IMR-90 (cell line): Measurements from ENCODE around the gene SBF2. TPM values are rescaled to one million over a fixed set of nuclear protein-coding genes. Genes with fewer than 3 reads are reported as not detected.

Source experiments
- ATAC-seq: fragments of 200-7000 bp; cut with Tn5 transposase; 2 replicates; pipeline ENCODE4 v1.9.1; 2020; ENCODE audit warnings: low read depth, mild to moderate bottlenecking, moderate library complexity
- BruUV-seq: library from RNA; stranded (reverse); fragments of 400-500 nt; replicated peaks from 2 replicates; lab custom pipeline; 2021; lab: Mats Ljungman, UMichigan
- CTCF ChIA-PET: fragments of 300-600 bp; formaldehyde crosslinking; extraction: SDS; loops from one replicate; lab custom pipeline; 2021; ENCODE audit warnings: antibody characterized with exemption; lab: Yijun Ruan, JAX
- POLR2A ChIA-PET: fragments of 300-600 bp; sonication (Branson Sonifier 250); formaldehyde crosslinking; loops from one replicate; lab custom pipeline; 2022; ENCODE audit warnings: antibody characterized with exemption; ENCODE audit not compliant: unreplicated experiment; lab: Charles Lee
- DNase-seq: peaks from one replicate; pipeline ENCODE4 v3.0.0; 2013
- H2AFZ ChIP-seq: replicated peaks from 2 replicates; pipeline ENCODE3; 2013; ENCODE audit warnings: low read length, mild to moderate bottlenecking; ENCODE audit not compliant: poor library complexity
- H2AK5ac ChIP-seq: 2 replicates; pipeline ENCODE4 v1.6.1; 2013; ENCODE audit warnings: low read depth, low read length, inconsistent platforms
- H2AK9ac ChIP-seq: replicated peaks from 2 replicates; pipeline ENCODE3; 2013; ENCODE audit warnings: mild to moderate bottlenecking, low read depth, low read length, moderate library complexity; ENCODE audit not compliant: poor library complexity
- H2BK120ac ChIP-seq: 2 replicates; pipeline ENCODE4 v1.6.1; 2013; ENCODE audit warnings: low read depth, low read length, inconsistent platforms
- H2BK15ac ChIP-seq: 3 replicates; pipeline ENCODE4 v1.6.1; 2013; ENCODE audit warnings: low read depth, low read length, inconsistent platforms
- H2BK20ac ChIP-seq: 2 replicates; pipeline ENCODE4 v1.6.1; 2013; ENCODE audit warnings: low read depth, mild to moderate bottlenecking, inconsistent platforms, low read length, moderate library complexity
- H2BK5ac ChIP-seq: 2 replicates; pipeline ENCODE4 v1.6.1; 2013; ENCODE audit warnings: mild to moderate bottlenecking, low read depth, low read length, inconsistent platforms; ENCODE audit not compliant: poor library complexity, severe bottlenecking
- H3K14ac ChIP-seq: replicated peaks from 2 replicates; pipeline ENCODE4 v1.6.1; 2013; ENCODE audit warnings: low read depth, low read length, inconsistent platforms
- H3K18ac ChIP-seq: 2 replicates; pipeline ENCODE4 v1.6.1; 2013; ENCODE audit warnings: low read depth, low read length, control low read depth
- H3K23ac ChIP-seq: 2 replicates; pipeline ENCODE4 v1.6.1; 2013; ENCODE audit warnings: low read depth, low read length, inconsistent platforms
- H3K27ac ChIP-seq: 2 replicates; pipeline ENCODE4 v1.5.1; 2013; ENCODE audit warnings: mild to moderate bottlenecking, control low read depth, low read length; ENCODE audit not compliant: insufficient read depth
- H3K27me3 ChIP-seq: 2 replicates; pipeline ENCODE4 v1.6.1; 2013; ENCODE audit warnings: low read length; ENCODE audit not compliant: control insufficient read depth, insufficient read depth
- H3K36me3 ChIP-seq: 2 replicates; pipeline ENCODE4 v1.6.1; 2013; ENCODE audit warnings: low read length, mixed read lengths; ENCODE audit not compliant: control insufficient read depth, insufficient read depth
- H3K4ac ChIP-seq: 2 replicates; pipeline ENCODE4 v1.6.1; 2013; ENCODE audit warnings: low read depth, low read length, inconsistent platforms
- H3K4me1 ChIP-seq: 2 replicates; pipeline ENCODE4 v1.6.1; 2013; ENCODE audit warnings: low read length, mixed read lengths; ENCODE audit not compliant: control insufficient read depth, insufficient read depth
- H3K4me2 ChIP-seq: 2 replicates; pipeline ENCODE4 v1.6.1; 2013; ENCODE audit warnings: low read depth, mild to moderate bottlenecking, control low read depth, low read length, moderate library complexity
- H3K4me3 ChIP-seq: 2 replicates; pipeline ENCODE4 v1.5.1; 2013; ENCODE audit warnings: low read depth, mild to moderate bottlenecking, control low read depth, low read length, moderate library complexity; ENCODE audit not compliant: insufficient read depth
- H3K56ac ChIP-seq: 2 replicates; pipeline ENCODE4 v1.6.1; 2013; ENCODE audit warnings: low read length, inconsistent platforms; ENCODE audit not compliant: insufficient read depth; ENCODE audit errors: extremely low read depth
- H3K79me1 ChIP-seq, 2 experiments: 2 replicates each; pipeline ENCODE4 v1.6.1; 2013; ENCODE audit warnings: low read length in 2 of 2, inconsistent platforms in 1 of 2, low read depth in 1 of 2
- H3K9ac ChIP-seq: 2 replicates; pipeline ENCODE4 v1.6.1; 2013; ENCODE audit warnings: low read depth, low read length, control low read depth
- H3K9me1 ChIP-seq: 2 replicates; pipeline ENCODE4 v1.6.1; 2013; ENCODE audit warnings: low read length, inconsistent platforms; ENCODE audit not compliant: insufficient read depth
- H3K9me3 ChIP-seq: 2 replicates; pipeline ENCODE4 v1.6.1; 2013; ENCODE audit warnings: low read length; ENCODE audit not compliant: control insufficient read depth, insufficient read depth
- H4K20me1 ChIP-seq: 2 replicates; pipeline ENCODE4 v1.6.1; 2013; ENCODE audit warnings: low read length, inconsistent platforms; ENCODE audit not compliant: insufficient read depth
- H4K5ac ChIP-seq: 2 replicates; pipeline ENCODE4 v1.6.1; 2013; ENCODE audit warnings: mild to moderate bottlenecking, low read depth, low read length, control low read depth
- H4K8ac ChIP-seq, 2 experiments: 2 replicates each; pipeline ENCODE4 v1.6.1; 2013; ENCODE audit warnings: low read depth in 2 of 2, low read length in 2 of 2, control low read depth in 1 of 2, inconsistent platforms in 1 of 2
- H4K91ac ChIP-seq: 2 replicates; pipeline ENCODE4 v1.6.1; 2013; ENCODE audit warnings: low read depth, low read length, inconsistent platforms; ENCODE audit not compliant: insufficient read depth
- BHLHE40 ChIP-seq: fragments of 150-350 bp; IDR thresholded peaks from 2 replicates; pipeline ENCODE4 v1.6.1; 2016; ENCODE audit warnings: mild to moderate bottlenecking, low read depth, low read length
- CEBPB ChIP-seq: IDR thresholded peaks from 2 replicates; pipeline ENCODE4 v1.6.1; 2012; ENCODE audit warnings: low read depth, low read length, improper control_type of control experiment
- CHD1 ChIP-seq: IDR thresholded peaks from 2 replicates; pipeline ENCODE4 v1.6.1; 2012; ENCODE audit warnings: low read depth, low read length, improper control_type of control experiment
- CTCF ChIP-seq: conservative IDR thresholded peaks from 2 replicates; pipeline ENCODE4 v1.5.1; 2012; ENCODE audit warnings: mild to moderate bottlenecking, low read depth, low read length, improper control_type of control experiment
- ELK1 ChIP-seq: fragments of 150-350 bp; IDR thresholded peaks from 2 replicates; pipeline ENCODE4 v1.6.1; 2016; ENCODE audit warnings: low read depth, mild to moderate bottlenecking, low read length, moderate library complexity, borderline replicate concordance
- FOS ChIP-seq: fragments of 150-350 bp; IDR thresholded peaks from 2 replicates; pipeline ENCODE4 v1.6.1; 2016; ENCODE audit warnings: low read depth, low read length
- MAFK ChIP-seq: IDR thresholded peaks from 2 replicates; pipeline ENCODE4 v1.6.1; 2012; ENCODE audit warnings: low read depth, low read length, improper control_type of control experiment
- MAZ ChIP-seq: IDR thresholded peaks from 2 replicates; pipeline ENCODE4 v1.6.1; 2012; ENCODE audit warnings: low read depth, mild to moderate bottlenecking, low read length, improper control_type of control experiment, moderate library complexity, borderline replicate concordance
- MXI1 ChIP-seq: IDR thresholded peaks from 2 replicates; pipeline ENCODE4 v1.6.1; 2012; ENCODE audit warnings: low read depth, mild to moderate bottlenecking, low read length, moderate library complexity, borderline replicate concordance
- NFE2L2 ChIP-seq: fragments of 150-350 bp; IDR thresholded peaks from 2 replicates; pipeline ENCODE4 v1.6.1; 2016; ENCODE audit warnings: low read depth, mild to moderate bottlenecking, low read length
- POLR2A ChIP-seq: IDR thresholded peaks from 2 replicates; pipeline ENCODE4 v1.6.1; 2012; ENCODE audit warnings: mild to moderate bottlenecking, low read depth, low read length
- RAD21 ChIP-seq: IDR thresholded peaks from 2 replicates; pipeline ENCODE4 v1.6.1; 2012; ENCODE audit warnings: low read length, improper control_type of control experiment
- RCOR1 ChIP-seq: IDR thresholded peaks from 2 replicates; pipeline ENCODE4 v1.6.1; 2012; ENCODE audit warnings: mild to moderate bottlenecking, low read length, improper control_type of control experiment; ENCODE audit not compliant: insufficient replicate concordance
- RFX5 ChIP-seq: IDR thresholded peaks from 2 replicates; pipeline ENCODE4 v1.8.0; 2012; ENCODE audit warnings: low read depth, mild to moderate bottlenecking, low read length, moderate library complexity
- SMC3 ChIP-seq: fragments of 150-350 bp; IDR thresholded peaks from 2 replicates; pipeline ENCODE4 v1.6.1; 2016; ENCODE audit warnings: low read depth, mild to moderate bottlenecking, antibody characterized with exemption, low read length, moderate library complexity
- USF2 ChIP-seq: fragments of 150-350 bp; IDR thresholded peaks from 2 replicates; pipeline ENCODE4 v1.6.1; 2017; ENCODE audit warnings: mild to moderate bottlenecking, antibody characterized with exemption, low read length, low read depth
- WGBS, 2 experiments: methylation state at CpG; one replicate each; pipeline versions ENCODE4 v1.1.5 to v1.1.7; 2013; ENCODE audit warnings: missing lambda C conversion rate in 2 of 2; ENCODE audit not compliant: insufficient read length in 1 of 2; ENCODE audit errors: extremely low coverage in 2 of 2; 5-methylcytosine and 5-hydroxymethylcytosine counted together
- dilution Hi-C: fragments of 300-500 bp; cut with HindIII; formaldehyde crosslinking; loops from one replicate; pipeline ENCODE4 v1.14.3; 2018; ENCODE audit warnings: low sequenced_read_pairs; ENCODE audit not compliant: unreplicated experiment
- in situ Hi-C: fragments of 300-500 bp; cut with MboI; formaldehyde crosslinking; loops from 3 replicates; pipeline ENCODE4 v1.14.3; 2019; ENCODE audit warnings: low sequenced_read_pairs, inconsistent platforms, mixed read lengths
- intact Hi-C: fragments of 100-400 bp; cut with micrococcal nuclease; formaldehyde crosslinking; loops from 2 replicates; pipeline ENCODE4 v1.10.0; 2022
- polyA plus RNA-seq, 3 experiments: library from polyadenylated mRNA; depleted of rRNA; stranded (reverse); fragments of >200 nt; gene quantifications; 2 replicates each; pipeline ENCODE4 v1.2.3, GENCODE V29; 2012; ENCODE audit warnings: low replicate concordance in 1 of 3
- total RNA-seq: library from RNA; depleted of rRNA; stranded (reverse); fragments of >200 nt; gene quantifications from 2 replicates; pipeline ENCODE4 v1.2.3, GENCODE V29; 2012

SBF2 gene
- total and polyA plus RNA-seq, 2 of the 4 experiments (the other 2 are of a cell fraction): 23.8 to 51.8 TPM

- Histone ChIP-seq H3K79me1 (peaks cover 0 to 7% of the 10 kb centered on the region in 2 experiments; a peak in 1 of 4 replicates), H4K20me1 (no peaks in the 10 kb centered on the region), H3K14ac (no peak overlapping the region), H2BK20ac (no peak overlapping the region), H4K8ac (no peak overlapping the region), H2AK5ac (no peak overlapping the region), H3K9ac (no peak overlapping the region), H3K4me1 (peaks cover 12% of the 10 kb centered on the region), H2BK120ac (no peak overlapping the region), H4K5ac (no peak overlapping the region), H3K4me2 (no peak overlapping the region), H3K9me1 (peaks cover 5% of the 10 kb centered on the region), H3K4me3 (no peak overlapping the region), H3K27me3 (no peaks in the 10 kb centered on the region), H2BK15ac (no peak overlapping the region), H2BK5ac (no peak overlapping the region), H4K91ac (no peak overlapping the region), H2AFZ (no peak overlapping the region), H3K27ac (no peak overlapping the region), H3K4ac (no peak overlapping the region), H3K56ac (no peak overlapping the region), H2AK9ac (no peak overlapping the region), H3K9me3 (no peaks in the 10 kb centered on the region), H3K36me3 (peaks cover 10% of the 10 kb centered on the region), H3K23ac (no peak overlapping the region), H3K18ac (no peak overlapping the region; the same call in 1 of the 2 replicates)
- in situ Hi-C loops (no loop called here), intact Hi-C loops (no loop called here), dilution Hi-C loops (no loop called here)
- DNase-seq (no peak), ATAC-seq (no peak)
- no TSS peak for BruUV-seq
- ChIA-PET CTCF (no interaction called here), POLR2A (interaction anchor here (0.5 kb wide), 1 partner anchor 15 kb away, joined by 9 read pairs; no protein-coding TSS in a partner anchor)
- TF ChIP-seq FOS (no peak), MAFK (no peak), BHLHE40 (no peak), SMC3 (no peak), CTCF (no peak), MAZ (no peak), NFE2L2 (no peak), RCOR1 (no peak), RFX5 (no peak), POLR2A (no peak), ELK1 (no peak), CEBPB (no peak), MXI1 (no peak), RAD21 (no peak), USF2 (no peak), CHD1 (no peak)
- WGBS, 2 experiments: 100% methylated on average over 1 of the region's 3 CpGs; no CpG with 5 or more reads in 1 of the 2 experiments
Observed at GRCh38 chr11:9847636-9848035, 446.4 kb downstream of the SBF2 start.
